Ovary (tissue), 9 donors: Measurements from ENCODE around the gene PGLYRP2. TPM values are rescaled to one million over a fixed set of nuclear protein-coding genes. Genes with fewer than 3 reads are reported as not detected.

Source experiments
- DNase-seq, 5 donors: peaks; one replicate each; pipeline ENCODE4 v3.0.0-alpha.2; 2019 to 2020
- H3K27ac ChIP-seq, 2 donors: fragments of 200-600 bp; one replicate each; pipeline versions ENCODE4 v1.5.1 to v1.8.0; 2019 to 2022
- H3K27me3 ChIP-seq: fragments of 200-600 bp; one replicate; pipeline ENCODE4 v1.8.0; 2022
- H3K36me3 ChIP-seq: fragments of 200-600 bp; sonication (generic); one replicate; pipeline ENCODE4 v1.5.1; 2019
- H3K4me1 ChIP-seq: one replicate; pipeline ENCODE4 v1.8.1; 2013; ENCODE audit warnings: mild to moderate bottlenecking, moderate library complexity; ENCODE audit not compliant: insufficient read depth
- H3K4me3 ChIP-seq: fragments of 200-600 bp; sonication (generic); one replicate; pipeline ENCODE4 v1.5.1; 2017
- H3K9me3 ChIP-seq, 2 donors: fragments of 200-600 bp in 1 of 2; sonication (generic) in 1 of 2; one replicate each; pipeline versions ENCODE4 v1.5.1 to v1.8.1; 2013 to 2019; ENCODE audit warnings: mild to moderate bottlenecking in 1 of 2, moderate library complexity in 1 of 2
- CTCF ChIP-seq, 3 donors: fragments of 450-650 bp in 2 of 3; fragments of 200-600 bp in 1 of 3; IDR thresholded peaks; one replicate each; pipeline versions ENCODE4 v1.5.1 to v1.8.0; 2016 to 2022; ENCODE audit warnings: antibody characterized with exemption in 3 of 3, mild to moderate bottlenecking in 1 of 3
- EP300 ChIP-seq: sonication (generic); formaldehyde crosslinking; IDR thresholded peaks from one replicate; pipeline ENCODE4 v1.6.1; 2017; ENCODE audit warnings: antibody characterized with exemption
- POLR2A ChIP-seq: fragments of 450-650 bp; IDR thresholded peaks from one replicate; pipeline ENCODE4 v1.6.1; 2017; ENCODE audit warnings: antibody characterized with exemption, mild to moderate bottlenecking, moderate library complexity
- WGBS, 3 donors: extraction: QIAGEN DNeasy Blood & Tissue Kit in 1 of 3; methylation state at CpG; one replicate each; pipeline versions ENCODE4 v1.1.5 to v1.1.7; 2013 to 2017; 5-methylcytosine and 5-hydroxymethylcytosine counted together
- intact Hi-C, 4 donors: fragments of 100-400 bp; cut with DNase I; formaldehyde crosslinking; loops; one replicate each; pipeline versions ENCODE4 v1.11.0 to v1.15.1; 2022 to 2023
- polyA plus RNA-seq, 2 donors: library from polyadenylated mRNA; stranded (reverse); fragments of 200-250 nt in 1 of 2; fragments of 350-450 nt in 1 of 2; fragmentation: Illumina TruSeq in 1 of 2; extraction: RNeasy Lipid Tissue Mini Kit (QIAGEN cat#74804) in 1 of 2; gene quantifications; one replicate each; pipeline ENCODE4 v1.2.3, GENCODE V29; 2013 to 2014
- total RNA-seq, 7 donors: library from RNA; depleted of rRNA in 2 of 7; stranded (reverse); fragments of >200 nt in 2 of 7; fragmentation: NEBNext Ultra II Directional in 3 of 7; extraction: Animal tissue kit (Norgen Biotek cat#: 25700) in 3 of 7; gene quantifications; one replicate each; pipeline versions ENCODE4 v1.1.0 to v1.2.4, GENCODE V29; 2016 to 2023
- donor health status: DM: no; HTN: no; CAD: no; lungs with moderate emphysema.
- donor health status: DM: no; HTN: no; CAD: no.
- donor health status: Bipolar disorder and iron deficiency.
- donor health status: DM: yes; HTN: yes; CAD: no.
- donor health status: DM: no; HTN: no; CAD: no.
- donor health status: DM: yes; HTN: yes; CAD: no.

Gene PGLYRP2
- total and polyA plus RNA-seq, 9 donors: 0.28 TPM; not detected in 8

GRCh38 chr19:15427991-15428471, 51.3 kb downstream of the PGLYRP2 start:
- no peak for DNase-seq
- Histone ChIP-seq H3K9me3 (no peaks in the 10 kb centered on the region), H3K4me3 (no peak overlapping the region), H3K27ac (no peak overlapping the region), H3K36me3 (no peaks in the 10 kb centered on the region), H3K27me3 (no peaks in the 10 kb centered on the region), H3K4me1 (peaks cover 12% of the 10 kb centered on the region)
- 74 to 87% (median 81%) methylated on average over 27 to 35 of the region's 35 CpGs for WGBS, 3 donors
- intact Hi-C loops: loop anchor here in 1 of 4 donors (10.0 kb wide), 1 partner anchor 173 kb away; no protein-coding TSS in a partner anchor
- TF ChIP-seq EP300: no peak

- H3K36me3 ChIP-seq: no peaks in the 10 kb centered on the region
- DNase-seq: no peak
- no peaks in the 10 kb centered on the region for H3K9me3 ChIP-seq
- no peaks in the 10 kb centered on the region for H3K27me3 ChIP-seq
- WGBS, 3 donors: 96 to 99% (median 96%) methylated on average over 25 of the region's 25 CpGs
- no peak for TF ChIP-seq EP300
- TF ChIP-seq POLR2A: no peak
- TF ChIP-seq CTCF (IDR thresholded peaks at IDR 0.05): no peak
- no peak overlapping the region for H3K27ac ChIP-seq
- peaks cover 16% of the 10 kb centered on the region for H3K4me1 ChIP-seq
- no peak overlapping the region for H3K4me3 ChIP-seq
- intact Hi-C loops: loop anchor here in 1 of 4 donors (10.0 kb wide), 1 partner anchor 173 kb away; no protein-coding TSS in a partner anchor
Observed at GRCh38 chr19:15427350-15427700, 52.0 kb downstream of the PGLYRP2 start.

DNA sequence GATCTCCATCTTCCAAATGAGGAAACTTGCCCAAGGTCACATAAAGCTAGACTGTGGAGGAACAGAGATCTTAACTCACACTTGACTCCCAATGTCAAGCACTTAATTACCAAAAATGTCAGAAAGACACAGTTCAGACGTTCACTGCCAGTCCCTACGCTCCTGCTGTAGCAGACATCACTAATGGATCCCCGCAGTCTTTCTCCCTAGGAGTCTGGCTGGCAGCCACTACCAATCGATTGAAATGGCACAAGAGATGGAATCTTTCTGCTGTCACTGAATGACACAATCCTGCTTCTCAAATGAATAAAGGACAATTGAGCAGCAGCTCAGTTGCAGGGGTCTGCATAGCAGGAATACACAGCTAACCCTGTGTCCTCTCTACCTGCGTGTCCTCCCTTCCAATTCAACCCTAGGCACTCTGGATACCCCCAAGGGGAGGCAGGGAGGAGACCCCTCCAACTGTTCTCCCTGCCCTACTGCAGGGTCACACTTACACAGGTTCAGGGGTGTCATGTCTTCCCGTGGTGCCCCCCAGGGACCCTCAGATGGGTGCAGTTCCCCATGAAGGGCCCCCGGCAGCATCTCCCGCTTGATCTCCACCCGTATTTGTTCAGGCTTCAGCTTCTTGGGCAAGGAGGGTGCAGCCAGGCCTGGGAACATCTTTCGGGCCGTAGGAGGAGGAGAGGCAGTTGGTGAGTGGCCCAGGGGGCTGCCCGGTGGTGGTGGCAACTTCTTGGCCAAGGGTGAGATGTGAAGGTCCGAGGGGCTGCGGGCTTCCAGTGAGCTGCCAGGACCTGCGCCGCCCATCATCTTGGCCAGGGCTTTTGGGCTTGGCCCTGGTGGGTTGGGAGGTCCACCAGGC, 52.6 kb downstream of the PGLYRP2 start:
- Histone ChIP-seq H3K4me1 (peaks cover 17% of the 10 kb centered on the region), H3K27ac (no peak overlapping the region), H3K4me3 (no peak overlapping the region), H3K9me3 (no peaks in the 10 kb centered on the region), H3K36me3 (no peaks in the 10 kb centered on the region), H3K27me3 (no peaks in the 10 kb centered on the region)
- intact Hi-C loops: loop anchor here in 1 of 4 donors (10.0 kb wide), 1 partner anchor 172 kb away; no protein-coding TSS in a partner anchor
- TF ChIP-seq CTCF (IDR thresholded peaks at IDR 0.05) (no peak), POLR2A (no peak), EP300 (no peak)
- 88 to 92% (median 90%) methylated on average over 16 of the region's 16 CpGs for WGBS, 3 donors
- no peak for DNase-seq

- intact Hi-C loops: loop anchor here in 1 of 4 donors (10.0 kb wide), 1 partner anchor 171 kb away; no protein-coding TSS in a partner anchor
- Histone ChIP-seq H3K9me3 (no peaks in the 10 kb centered on the region), H3K27ac (no peak overlapping the region), H3K27me3 (no peaks in the 10 kb centered on the region), H3K4me1 (peaks cover 14% of the 10 kb centered on the region), H3K36me3 (no peaks in the 10 kb centered on the region), H3K4me3 (no peak overlapping the region)
- TF ChIP-seq POLR2A: no peak
- no peak for TF ChIP-seq CTCF (IDR thresholded peaks at IDR 0.05)
- TF ChIP-seq EP300: no peak
- 90 to 92% (median 91%) methylated on average over 35 to 36 of the region's 36 CpGs for WGBS, 3 donors
- DNase-seq: no peak
Observed at GRCh38 chr19:15425321-15425950, 53.9 kb downstream of the PGLYRP2 start.
